COLO829 (cell line): Measurements from ENCODE around the gene OLIG3.

Source experiments
- DNase-seq: peaks from one replicate; pipeline ENCODE4 v3.0.0; 2012; ENCODE audit warnings: low spot score

Gene OLIG3

GRCh38 chr6:137467211-137467610, 27.0 kb downstream of the OLIG3 start:
- no peak for DNase-seq

- no peak for DNase-seq
These were observed 28.7 kb downstream of the OLIG3 start for GRCh38 chr6:137465378-137466009.

- DNase-seq = no peak
These were observed 41.8 kb downstream of the OLIG3 start for GRCh38 chr6:137452333-137452894.

- no peak for DNase-seq
These were observed 50.3 kb downstream of the OLIG3 start for GRCh38 chr6:137443901-137444300.
